Activated CD4-positive, CD25-positive, alpha-beta regulatory T cell treated with anti-CD3 and anti-CD28 coated beads, Interleukin-2, amount 50 U/mL, for 24 hours (primary cell): ENCODE measurements around the gene ZGLP1.

Source experiments
- ATAC-seq, 2 donors: fragments of 150-1000 bp; cut with Tn5 transposase; one replicate each; pipeline ENCODE4 v1.10.0; 2021; ENCODE audit warnings: mild to moderate bottlenecking in 1 of 2, moderate library complexity in 1 of 2

The ZGLP1 gene

GRCh38 chr19:10274589-10274988, 35.0 kb downstream of the ZGLP1 start:
- ATAC-seq = no peak

- peak; percentile 17 to 23 for ATAC-seq
Observed at GRCh38 chr19:10271543-10272086, 38.0 kb downstream of the ZGLP1 start.

- peak; percentile 66 to 67 for ATAC-seq
Observed at GRCh38 chr19:10270616-10271394, 38.8 kb downstream of the ZGLP1 start, which contains the start of gene ICAM1. Gene ICAM1, plus strand, starts transcription at chr19:10271120. Its CDS starts 40 bp downstream, at chr19:10271160.

GRCh38 chr19:10270180-10270615, 39.4 kb downstream of the ZGLP1 start:
- peak; percentile 59 to 72 for ATAC-seq

- ATAC-seq = peak; percentile 53 to 55
Observed at GRCh38 chr19:10269333-10270179, 40.1 kb downstream of the ZGLP1 start.

GRCh38 chr19:10268071-10268470, 41.5 kb downstream of the ZGLP1 start:
- ATAC-seq = no peak

- no peak for ATAC-seq
Observed at GRCh38 chr19:10266706-10267105, 42.9 kb downstream of the ZGLP1 start.

- no peak for ATAC-seq
Observed at GRCh38 chr19:10262771-10263170, 46.8 kb downstream of the ZGLP1 start.

- ATAC-seq = peak; percentile 66 to 69
Observed at GRCh38 chr19:10260141-10260584, 49.5 kb downstream of the ZGLP1 start.

- ATAC-seq = peak; percentile 84 to 86
Observed at GRCh38 chr19:10259162-10259905, 50.3 kb downstream of the ZGLP1 start.

GRCh38 chr19:10258080-10258710, 51.4 kb downstream of the ZGLP1 start:
- no peak for ATAC-seq

- no peak for ATAC-seq
Observed at GRCh38 chr19:10256970-10257615, 52.5 kb downstream of the ZGLP1 start.

- ATAC-seq = no peak
Observed at GRCh38 chr19:10256551-10256950, 53.1 kb downstream of the ZGLP1 start.

- no peak for ATAC-seq
Observed at GRCh38 chr19:10255358-10255757, 54.3 kb downstream of the ZGLP1 start.
